Mesenchymal stem cell (in vitro differentiated cells and primary cell): ENCODE measurements around the gene HCRTR2.

Experiments used
- DNase-seq: peaks from one replicate; pipeline ENCODE4 v3.0.0-alpha.2; 2013
- H2AFZ ChIP-seq: one replicate; pipeline ENCODE4 v1.6.1; 2013; ENCODE audit warnings: low read depth, mild to moderate bottlenecking, control low read depth, inconsistent platforms, low read length, moderate library complexity
- H2AK5ac ChIP-seq: 2 replicates; pipeline ENCODE4 v1.6.1; 2013; ENCODE audit warnings: low read length, moderate library complexity, mild to moderate bottlenecking, inconsistent platforms; ENCODE audit not compliant: severe bottlenecking
- H2BK120ac ChIP-seq: one replicate; pipeline ENCODE4 v1.6.1; 2013; ENCODE audit warnings: low read depth, mild to moderate bottlenecking, inconsistent platforms, low read length, moderate library complexity
- H2BK12ac ChIP-seq, 2 experiments: one replicate each; pipeline ENCODE4 v1.6.1; 2013; ENCODE audit warnings: inconsistent platforms in 2 of 2, low read length in 2 of 2, mild to moderate bottlenecking in 2 of 2, moderate library complexity in 2 of 2, control low read depth in 1 of 2
- H2BK15ac ChIP-seq: one replicate; pipeline ENCODE4 v1.6.1; 2013; ENCODE audit warnings: mild to moderate bottlenecking, low read depth, inconsistent platforms; ENCODE audit not compliant: poor library complexity, severe bottlenecking
- H2BK5ac ChIP-seq: 2 replicates; pipeline ENCODE4 v1.6.1; 2013; ENCODE audit warnings: low read depth, mild to moderate bottlenecking, low read length, control low read depth, inconsistent platforms; ENCODE audit not compliant: poor library complexity, severe bottlenecking
- H3K14ac ChIP-seq, 2 experiments: one replicate each; pipeline ENCODE4 v1.6.1; 2013; ENCODE audit warnings: inconsistent platforms in 2 of 2, low read length in 2 of 2, control low read depth in 1 of 2, mild to moderate bottlenecking in 1 of 2, moderate library complexity in 1 of 2
- H3K18ac ChIP-seq, 2 experiments: one replicate each; pipeline ENCODE4 v1.6.1; 2013; ENCODE audit warnings: inconsistent platforms in 2 of 2, low read length in 2 of 2, control low read depth in 1 of 2, low read depth in 1 of 2, mild to moderate bottlenecking in 1 of 2
- H3K23ac ChIP-seq, 2 experiments: one replicate each; pipeline ENCODE4 v1.6.1; 2013; ENCODE audit warnings: inconsistent platforms in 2 of 2, low read length in 2 of 2, mild to moderate bottlenecking in 2 of 2, moderate library complexity in 2 of 2, control low read depth in 1 of 2
- H3K27ac ChIP-seq: 2 replicates; pipeline ENCODE4 v1.5.1; 2013; ENCODE audit warnings: mild to moderate bottlenecking, moderate library complexity, low read length, control low read depth, inconsistent platforms; ENCODE audit not compliant: poor library complexity, severe bottlenecking
- H3K27me3 ChIP-seq, 2 experiments: 2 replicates each; pipeline versions ENCODE4 v1.6.1 to v1.7.0; 2013; ENCODE audit warnings: low read length in 2 of 2, mild to moderate bottlenecking in 2 of 2, moderate library complexity in 2 of 2, control low read depth in 1 of 2, inconsistent platforms in 1 of 2; ENCODE audit not compliant: control insufficient read depth in 1 of 2, insufficient read depth in 1 of 2
- H3K36me3 ChIP-seq, 2 experiments: 2 replicates each; pipeline versions ENCODE4 v1.6.1 to v1.7.0; 2013; ENCODE audit warnings: low read length in 2 of 2, control low read depth in 1 of 2, inconsistent platforms in 1 of 2, low read depth in 1 of 2, mild to moderate bottlenecking in 1 of 2; ENCODE audit not compliant: insufficient read depth in 2 of 2, control insufficient read depth in 1 of 2
- H3K4ac ChIP-seq, 2 experiments: one replicate each; pipeline ENCODE4 v1.6.1; 2013; ENCODE audit warnings: inconsistent platforms in 2 of 2, low read length in 2 of 2, mild to moderate bottlenecking in 2 of 2, moderate library complexity in 2 of 2, control low read depth in 1 of 2, low read depth in 1 of 2
- H3K4me1 ChIP-seq: 2 replicates; pipeline ENCODE4 v1.6.1; 2013; ENCODE audit warnings: low read depth, low read length, control low read depth; ENCODE audit not compliant: control insufficient read depth, insufficient read depth
- H3K4me2 ChIP-seq: 2 replicates; pipeline ENCODE4 v1.6.1; 2013; ENCODE audit warnings: low read length, mild to moderate bottlenecking, inconsistent platforms; ENCODE audit not compliant: poor library complexity, severe bottlenecking
- H3K4me3 ChIP-seq, 2 experiments: 2 replicates each; pipeline versions ENCODE4 v1.5.1 to v1.7.0; 2013; ENCODE audit warnings: low read length in 2 of 2, mild to moderate bottlenecking in 2 of 2, control low read depth in 1 of 2, low read depth in 1 of 2; ENCODE audit not compliant: insufficient read depth in 1 of 2
- H3K79me1 ChIP-seq: replicated peaks from 2 replicates; pipeline ENCODE4 v1.6.1; 2013; ENCODE audit warnings: mild to moderate bottlenecking, control low read depth, low read length, inconsistent platforms; ENCODE audit not compliant: poor library complexity, severe bottlenecking
- H3K9ac ChIP-seq: 2 replicates; pipeline ENCODE4 v1.7.0; 2013; ENCODE audit warnings: mild to moderate bottlenecking, low read length, moderate library complexity
- H3K9me3 ChIP-seq: 2 replicates; pipeline ENCODE4 v1.7.0; 2013; ENCODE audit warnings: mild to moderate bottlenecking, low read length; ENCODE audit not compliant: control insufficient read depth
- H4K8ac ChIP-seq: one replicate; pipeline ENCODE4 v1.6.1; 2013; ENCODE audit warnings: inconsistent platforms, mild to moderate bottlenecking, low read length, moderate library complexity
- H4K91ac ChIP-seq: one replicate; pipeline ENCODE4 v1.6.1; 2013; ENCODE audit warnings: mild to moderate bottlenecking, low read length, inconsistent platforms
- WGBS: methylation state at CpG from one replicate; pipeline ENCODE4 v1.1.7; 2013; ENCODE audit warnings: mixed read lengths; 5-methylcytosine and 5-hydroxymethylcytosine counted together

Gene HCRTR2

GRCh38 chr6:55199239-55199638, 24.9 kb downstream of the HCRTR2 start:
- Histone ChIP-seq H2BK120ac (no peak overlapping the region), H3K18ac (no peak overlapping the region), H3K4me2 (no peak overlapping the region), H4K91ac (no peak overlapping the region), H3K9me3 (no peaks in the 10 kb centered on the region), H3K79me1 (no peaks in the 10 kb centered on the region), H3K4me1 (no peaks in the 10 kb centered on the region), H3K27ac (no peak overlapping the region), H4K8ac (no peak overlapping the region), H3K27me3 (no peaks in the 10 kb centered on the region), H2BK15ac (no peak overlapping the region), H3K14ac (no peak overlapping the region), H2AFZ (no peak overlapping the region), H2BK12ac (no peak overlapping the region), H3K4ac (no peak overlapping the region), H2BK5ac (no peak overlapping the region), H3K9ac (no peak overlapping the region), H2AK5ac (no peak overlapping the region), H3K23ac (no peak overlapping the region), H3K4me3 (no peak overlapping the region), H3K36me3 (no peaks in the 10 kb centered on the region)
- DNase-seq, result no peak

DNA sequence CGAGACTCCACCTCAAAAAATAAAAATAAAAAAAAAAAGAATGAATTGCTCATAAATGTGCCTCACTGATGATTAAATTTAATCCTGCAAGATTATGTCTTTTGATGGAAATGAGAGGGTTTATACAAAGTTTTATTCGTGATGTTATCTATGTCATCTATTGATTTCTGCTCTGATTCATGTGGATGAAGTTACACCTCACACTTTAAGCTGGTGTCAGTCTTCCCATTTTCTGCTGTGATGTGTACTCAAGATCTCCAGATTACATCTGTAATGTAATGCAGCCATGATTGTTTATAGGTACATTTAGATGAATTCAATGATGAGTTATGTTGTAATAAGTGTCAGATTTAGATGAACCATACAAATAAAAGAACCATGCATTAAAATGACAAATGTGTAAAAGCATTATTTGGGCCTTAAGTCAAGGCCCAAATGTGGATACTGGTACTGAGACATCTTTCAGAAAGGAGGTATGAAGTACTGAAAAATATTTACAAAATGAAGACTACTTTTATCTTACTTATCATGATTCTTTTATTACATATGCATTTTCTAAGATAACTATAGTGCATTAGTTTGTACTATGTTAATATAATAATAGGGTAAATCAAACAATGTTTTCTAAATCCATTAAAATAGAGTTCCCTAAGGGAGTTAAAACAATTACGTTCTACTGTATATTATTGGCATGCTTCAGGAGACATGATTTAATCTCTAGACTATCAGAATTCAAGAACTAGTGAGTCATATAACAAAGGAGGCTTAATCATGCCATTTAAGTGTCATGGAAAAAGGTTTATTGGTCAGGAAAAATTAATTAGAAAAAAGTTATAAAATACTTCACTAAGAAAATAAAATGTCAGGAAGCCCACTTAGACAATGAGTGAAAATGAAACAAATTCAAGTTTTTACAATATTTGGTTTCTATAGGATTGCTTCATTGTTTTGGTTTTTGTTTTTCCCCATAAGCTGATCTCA, 34.5 kb downstream of the HCRTR2 start:
- H3K9me3 ChIP-seq, result no peaks in the 10 kb centered on the region
- no peak overlapping the region for H3K4me3 ChIP-seq
- H3K4me1 ChIP-seq, result no peaks in the 10 kb centered on the region
- H3K27me3 ChIP-seq, result no peaks in the 10 kb centered on the region
- no peak overlapping the region for H4K91ac ChIP-seq
- H2BK12ac ChIP-seq, result no peak overlapping the region
- WGBS, result 73% methylated on average over 1 of the region's 3 CpGs
- DNase-seq, result no peak
- H3K18ac ChIP-seq, result no peak overlapping the region
- H2BK5ac ChIP-seq, result no peak overlapping the region
- H2BK120ac ChIP-seq, result no peak overlapping the region
- no peak overlapping the region for H2BK15ac ChIP-seq
- H3K27ac ChIP-seq, result no peak overlapping the region
- no peak overlapping the region for H3K14ac ChIP-seq
- no peak overlapping the region for H3K4me2 ChIP-seq
- no peak overlapping the region for H4K8ac ChIP-seq
- no peak overlapping the region for H2AK5ac ChIP-seq
- H3K79me1 ChIP-seq, result no peaks in the 10 kb centered on the region
- H3K23ac ChIP-seq, result no peak overlapping the region
- no peak overlapping the region for H2AFZ ChIP-seq
- no peaks in the 10 kb centered on the region for H3K36me3 ChIP-seq
- no peak overlapping the region for H3K9ac ChIP-seq
- H3K4ac ChIP-seq, result no peak overlapping the region

DNA sequence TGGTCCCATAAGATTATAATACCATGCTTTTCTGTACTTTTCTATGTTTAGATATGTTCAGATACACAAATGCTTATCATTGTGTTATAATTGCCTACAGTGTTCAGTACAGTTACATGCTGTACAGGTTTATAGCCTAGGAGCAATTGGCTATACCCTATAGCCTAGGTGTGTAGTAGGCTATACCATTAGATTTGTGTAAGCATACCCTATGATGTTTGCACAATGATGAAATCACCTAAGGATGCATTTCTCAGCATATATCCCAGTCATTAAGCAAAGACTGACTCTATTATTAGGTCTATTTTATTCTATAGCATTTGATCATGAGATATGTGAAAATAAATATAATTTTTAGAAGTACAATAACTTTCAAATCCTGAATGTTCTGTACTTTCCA, 36.6 kb downstream of the HCRTR2 start:
- Histone ChIP-seq H3K4me3 (no peak overlapping the region), H3K14ac (no peak overlapping the region), H3K9ac (no peak overlapping the region), H2BK120ac (no peak overlapping the region), H3K4me2 (no peak overlapping the region), H3K9me3 (no peaks in the 10 kb centered on the region), H2BK5ac (no peak overlapping the region), H4K8ac (no peak overlapping the region), H3K18ac (no peak overlapping the region), H2AFZ (no peak overlapping the region), H2AK5ac (no peak overlapping the region), H2BK12ac (no peak overlapping the region), H3K36me3 (no peaks in the 10 kb centered on the region), H3K23ac (no peak overlapping the region), H3K4me1 (no peaks in the 10 kb centered on the region), H3K27ac (no peak overlapping the region), H2BK15ac (no peak overlapping the region), H4K91ac (no peak overlapping the region), H3K79me1 (no peaks in the 10 kb centered on the region), H3K4ac (no peak overlapping the region), H3K27me3 (no peaks in the 10 kb centered on the region)
- DNase-seq, result no peak

DNA sequence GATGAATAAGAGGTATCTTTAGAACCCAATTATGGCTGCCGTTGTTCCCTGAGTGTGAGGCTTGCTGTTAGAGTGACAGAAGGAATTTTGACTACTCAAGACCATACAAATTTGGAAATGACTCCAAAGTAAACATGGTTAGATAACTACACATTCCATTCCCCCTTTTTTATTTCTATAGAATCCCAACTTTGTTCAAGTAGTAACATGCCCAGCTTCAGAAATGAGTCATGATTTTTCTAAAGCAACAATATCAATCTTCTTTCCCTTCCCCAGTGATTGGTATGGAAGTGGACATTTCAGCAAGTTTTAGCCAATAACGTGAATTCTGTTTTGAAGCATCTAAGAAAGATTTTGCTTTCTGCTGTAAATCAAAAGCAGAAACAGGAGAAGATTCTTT, 37.8 kb downstream of the HCRTR2 start:
- Histone ChIP-seq H2AK5ac (no peak overlapping the region), H2BK5ac (no peak overlapping the region), H3K27ac (peak overlapping the region; percentile 56), H3K4me1 (no peaks in the 10 kb centered on the region), H2BK15ac (no peak overlapping the region), H4K91ac (no peak overlapping the region), H3K36me3 (no peaks in the 10 kb centered on the region), H3K4me3 (no peak overlapping the region), H3K27me3 (no peaks in the 10 kb centered on the region), H2AFZ (no peak overlapping the region), H3K23ac (no peak overlapping the region), H2BK12ac (no peak overlapping the region), H2BK120ac (no peak overlapping the region), H3K9ac (no peak overlapping the region), H3K4me2 (no peak overlapping the region), H4K8ac (no peak overlapping the region), H3K9me3 (no peaks in the 10 kb centered on the region), H3K14ac (no peak overlapping the region), H3K79me1 (no peaks in the 10 kb centered on the region), H3K4ac (no peak overlapping the region), H3K18ac (no peak overlapping the region)
- WGBS, result 53% methylated on average over 1 of the region's 2 CpGs
- peak; percentile 9 for DNase-seq
